HL-60 (cell line): ENCODE data around the gene TBC1D22B.

Source experiments
- DNase-seq, 2 experiments: peaks; one replicate each; pipeline ENCODE4 v3.0.0-alpha.2; 2010 to 2020; ENCODE audit warnings: low read depth in 1 of 2, low spot score in 1 of 2
- H3K27ac ChIP-seq: fragments of 250-450 bp; sonication (Bioruptor Pico); replicated peaks from 2 replicates; pipeline ENCODE4 v1.5.1; 2020; ENCODE audit warnings: mild to moderate bottlenecking, moderate library complexity
- H3K27me3 ChIP-seq: fragments of 250-450 bp; sonication (Bioruptor Pico); 2 replicates; pipeline ENCODE4 v1.5.1; 2021; ENCODE audit warnings: mild to moderate bottlenecking, moderate library complexity; ENCODE audit not compliant: insufficient read depth, poor library complexity, severe bottlenecking
- H3K4me3 ChIP-seq: replicated peaks from 2 replicates; pipeline ENCODE4 v1.5.1; 2011; ENCODE audit warnings: mild to moderate bottlenecking, control low read depth, low read length; ENCODE audit not compliant: insufficient read depth
- CTCF ChIP-seq: IDR thresholded peaks from one replicate; pipeline ENCODE4 v1.5.1; 2011; ENCODE audit warnings: low read length, control low read depth, inconsistent platforms; ENCODE audit not compliant: insufficient read depth
- GABPA ChIP-seq: IDR thresholded peaks from 2 replicates; pipeline ENCODE4 v1.6.1; 2012; ENCODE audit warnings: low read depth
- POLR2AphosphoS5 ChIP-seq: IDR thresholded peaks from 2 replicates; pipeline ENCODE4 v1.6.1; 2012; ENCODE audit warnings: low read depth
- REST ChIP-seq: IDR thresholded peaks from 2 replicates; pipeline ENCODE4 v1.6.1; 2012; ENCODE audit warnings: low read depth; ENCODE audit not compliant: insufficient replicate concordance
- SPI1 ChIP-seq: IDR thresholded peaks from 2 replicates; pipeline ENCODE4 v1.6.1; 2012; ENCODE audit warnings: low read depth, mild to moderate bottlenecking, borderline replicate concordance

TBC1D22B gene

GRCh38 chr6:37253486-37254007 lies 4.0 kb upstream of the TBC1D22B start:
- Histone ChIP-seq H3K27me3 (no peaks in the 10 kb centered on the region), H3K27ac (no peak overlapping the region), H3K4me3 (no peak overlapping the region)
- TF ChIP-seq SPI1: no peak
- TF ChIP-seq GABPA: no peak
- TF ChIP-seq REST: no peak
- TF ChIP-seq POLR2AphosphoS5: no peak
- no peak for TF ChIP-seq CTCF
- no peak for DNase-seq

GRCh38 chr6:37254881-37255280 lies 2.7 kb upstream of the TBC1D22B start:
- no peak overlapping the region for H3K27ac ChIP-seq
- no peak for DNase-seq
- H3K4me3 ChIP-seq: no peak overlapping the region
- H3K27me3 ChIP-seq: no peaks in the 10 kb centered on the region
- TF ChIP-seq GABPA: no peak
- TF ChIP-seq SPI1: no peak
- no peak for TF ChIP-seq POLR2AphosphoS5
- TF ChIP-seq REST: no peak
- TF ChIP-seq CTCF: no peak

GRCh38 chr6:37256692-37257319 lies 766 bp upstream of the TBC1D22B start:
- no peak overlapping the region for H3K27ac ChIP-seq
- no peak for DNase-seq
- TF ChIP-seq GABPA (no peak), CTCF (no peak), SPI1 (no peak), REST (no peak), POLR2AphosphoS5 (no peak)
- no peaks in the 10 kb centered on the region for H3K27me3 ChIP-seq
- H3K4me3 ChIP-seq: peak overlapping the region; percentile 86
